ENCODE data around the gene HLA-B. TPM values are rescaled to one million over a fixed set of nuclear protein-coding genes. Genes with fewer than 3 reads are reported as not detected.

HLA-B gene
- total and polyA plus RNA-seq, 3 experiments from 2014 or later, result 3,705 to 8,337 (median 3,812) TPM

Other genes starting within 250 kb of the HLA-B start
- gene C6orf15, start 244.6 kb downstream of the HLA-B start, total RNA-seq, result not detected
- not detected for gene C6orf15, start 244.6 kb downstream of the HLA-B start, polyA plus RNA-seq
- gene PSORS1C1, start 242.4 kb downstream of the HLA-B start, total RNA-seq, result not detected
- not detected for gene PSORS1C1, start 242.4 kb downstream of the HLA-B start, polyA plus RNA-seq
- not detected for gene CDSN, start 236.7 kb downstream of the HLA-B start, total RNA-seq
- not detected for gene CDSN, start 236.7 kb downstream of the HLA-B start, polyA plus RNA-seq
- not detected for gene PSORS1C2, start 218.1 kb downstream of the HLA-B start, total RNA-seq
- gene PSORS1C2, start 218.1 kb downstream of the HLA-B start, polyA plus RNA-seq, result not detected
- gene CCHCR1, start 199.4 kb downstream of the HLA-B start, total RNA-seq, result 10 to 100 TPM; 45.9 to 46.1 TPM
- gene CCHCR1, start 199.4 kb downstream of the HLA-B start, polyA plus RNA-seq, result 7.4 TPM
- gene TCF19, start 198.6 kb downstream of the HLA-B start, total RNA-seq, result 100 to 1,000 TPM; 102 to 103 TPM
- 11.6 TPM for gene TCF19, start 198.6 kb downstream of the HLA-B start, polyA plus RNA-seq
- gene POU5F1, start 186.5 kb downstream of the HLA-B start, total RNA-seq, result not detected
- not detected for gene POU5F1, start 186.5 kb downstream of the HLA-B start, polyA plus RNA-seq
- gene HLA-C, start 85.1 kb downstream of the HLA-B start, total RNA-seq, result 100 to 1,000 TPM; 823 to 860 TPM
- gene HLA-C, start 85.1 kb downstream of the HLA-B start, polyA plus RNA-seq, result 4,018 TPM
- gene MICA, start 46.4 kb upstream of the HLA-B start, total RNA-seq, result 10 to 100 TPM; 12.4 to 12.8 TPM
- gene MICA, start 46.4 kb upstream of the HLA-B start, polyA plus RNA-seq, result 8.2 TPM
- gene MICB, start 141.0 kb upstream of the HLA-B start, total RNA-seq, result 10 to 100 TPM; 21.9 to 22.3 TPM
- gene MICB, start 141.0 kb upstream of the HLA-B start, polyA plus RNA-seq, result 12.0 TPM
- gene MCCD1, start 171.8 kb upstream of the HLA-B start, total RNA-seq, result not detected
- not detected for gene MCCD1, start 171.8 kb upstream of the HLA-B start, polyA plus RNA-seq
- gene DDX39B, start 184.8 kb upstream of the HLA-B start, total RNA-seq, result 100 to 1,000 TPM; 643 to 658 TPM
- 85.7 TPM for gene DDX39B, start 184.8 kb upstream of the HLA-B start, polyA plus RNA-seq
- gene ATP6V1G2, start 189.4 kb upstream of the HLA-B start, total RNA-seq, result 1 to 10 TPM in 1 of 2 experiments, under 1 TPM in 1; 0.94 to 2.0 TPM
- 1.4 TPM for gene ATP6V1G2, start 189.4 kb upstream of the HLA-B start, polyA plus RNA-seq
- 10 to 100 TPM; 13.5 to 13.8 TPM for gene NFKBIL1, start 190.4 kb upstream of the HLA-B start, total RNA-seq
- gene NFKBIL1, start 190.4 kb upstream of the HLA-B start, polyA plus RNA-seq, result 6.9 TPM
- gene LTA, start 215.1 kb upstream of the HLA-B start, total RNA-seq, result 100 to 1,000 TPM; 839 to 854 TPM
- 23.3 TPM for gene LTA, start 215.1 kb upstream of the HLA-B start, polyA plus RNA-seq
- gene TNF, start 218.4 kb upstream of the HLA-B start, total RNA-seq, result 100 to 1,000 TPM; 207 to 215 TPM
- gene TNF, start 218.4 kb upstream of the HLA-B start, polyA plus RNA-seq, result 7.9 TPM
- gene LTB, start 225.2 kb upstream of the HLA-B start, total RNA-seq, result 100 to 1,000 TPM; 196 to 206 TPM
- 1,182 TPM for gene LTB, start 225.2 kb upstream of the HLA-B start, polyA plus RNA-seq
- 10 to 100 TPM; 22.0 to 22.4 TPM for gene LST1, start 229.1 kb upstream of the HLA-B start, total RNA-seq
- 49.6 TPM for gene LST1, start 229.1 kb upstream of the HLA-B start, polyA plus RNA-seq
- gene NCR3, start 235.8 kb upstream of the HLA-B start, total RNA-seq, result 10 to 100 TPM; 22.4 to 26.3 TPM
- gene NCR3, start 235.8 kb upstream of the HLA-B start, polyA plus RNA-seq, result 328 TPM